Keratinocyte (primary cell): ENCODE measurements around the gene MSANTD3. TPM values are rescaled to one million over a fixed set of nuclear protein-coding genes. Genes with fewer than 3 reads are reported as not detected.

Experiments
- DNase-seq: peaks from one replicate; pipeline ENCODE4 v3.0.0-alpha.2; 2011; ENCODE audit warnings: low read depth, missing footprints, low spot score
- FAIRE-seq: peaks from 2 replicates; lab custom pipeline; 2011; peaks lifted over from hg19 to GRCh38; lab: Jason Lieb, UNC
- H2AFZ ChIP-seq: 2 replicates; pipeline ENCODE4 v1.6.0; 2012; ENCODE audit warnings: low read length, control low read depth, inconsistent platforms; ENCODE audit not compliant: control insufficient read depth
- H3K27ac ChIP-seq: 2 replicates; pipeline ENCODE4 v1.5.1; 2011; ENCODE audit warnings: low read length; ENCODE audit not compliant: control insufficient read depth, insufficient read depth
- H3K27me3 ChIP-seq: 3 replicates; pipeline ENCODE4 v1.6.0; 2011; ENCODE audit warnings: low read length; ENCODE audit not compliant: control insufficient read depth, insufficient read depth; ENCODE audit errors: extremely low read depth
- H3K36me3 ChIP-seq, 2 experiments: 2 replicates in 1 of 2; 3 replicates in 1 of 2; pipeline ENCODE4 v1.5.1; 2011; ENCODE audit warnings: low read length in 2 of 2, mild to moderate bottlenecking in 1 of 2; ENCODE audit not compliant: control insufficient read depth in 2 of 2, insufficient read depth in 2 of 2; ENCODE audit errors: extremely low read depth in 1 of 2
- H3K4me1 ChIP-seq: 3 replicates; pipeline ENCODE4 v1.5.1; 2011; ENCODE audit warnings: low read length; ENCODE audit not compliant: control insufficient read depth, insufficient read depth; ENCODE audit errors: extremely low read depth
- H3K4me2 ChIP-seq: 3 replicates; pipeline ENCODE4 v1.6.0; 2011; ENCODE audit warnings: low read depth, low read length; ENCODE audit not compliant: control insufficient read depth, insufficient read depth; ENCODE audit errors: extremely low read depth
- H3K4me3 ChIP-seq, 3 experiments: fragments of 200-600 bp in 1 of 3; sonication (generic) in 1 of 3; 2 replicates in 2 of 3; 3 replicates in 1 of 3; pipeline ENCODE4 v1.5.1; 2011 to 2016; ENCODE audit warnings: low read length in 3 of 3, mild to moderate bottlenecking in 3 of 3, control low read depth in 2 of 3, inconsistent platforms in 1 of 3, low read depth in 1 of 3, mixed read lengths in 1 of 3, mixed run types in 1 of 3, moderate library complexity in 1 of 3; ENCODE audit not compliant: control insufficient read depth in 2 of 3, insufficient read depth in 2 of 3; ENCODE audit errors: extremely low read depth in 1 of 3
- H3K79me2 ChIP-seq: 2 replicates; pipeline ENCODE4 v1.6.0; 2012; ENCODE audit warnings: low read length; ENCODE audit not compliant: control insufficient read depth, insufficient read depth
- H3K9ac ChIP-seq: 3 replicates; pipeline ENCODE4 v1.6.0; 2011; ENCODE audit warnings: low read length; ENCODE audit not compliant: control insufficient read depth, insufficient read depth; ENCODE audit errors: extremely low read depth
- H3K9me1 ChIP-seq: 3 replicates; pipeline ENCODE4 v1.6.0; 2011; ENCODE audit warnings: low read length; ENCODE audit not compliant: control insufficient read depth, insufficient read depth; ENCODE audit errors: extremely low read depth
- H3K9me3 ChIP-seq: 2 replicates; pipeline ENCODE4 v1.5.1; 2012; ENCODE audit warnings: low read depth, low read length; ENCODE audit not compliant: control insufficient read depth
- H4K20me1 ChIP-seq: 3 replicates; pipeline ENCODE4 v1.6.0; 2011; ENCODE audit warnings: low read length; ENCODE audit not compliant: control insufficient read depth, insufficient read depth; ENCODE audit errors: extremely low read depth
- CTCF ChIP-seq, 3 experiments: IDR thresholded peaks in 1 of 3; conservative IDR thresholded peaks in 1 of 3; optimal IDR thresholded peaks in 1 of 3; 2 replicates in 2 of 3; 3 replicates in 1 of 3; pipeline versions ENCODE3 to v1.5.1; 2011; ENCODE audit warnings: low read length in 3 of 3, mild to moderate bottlenecking in 3 of 3, moderate library complexity in 2 of 3, control low read depth in 1 of 3, inconsistent platforms in 1 of 3; ENCODE audit not compliant: insufficient read depth in 2 of 3; ENCODE audit errors: extremely low read depth in 1 of 3
- EZH2 ChIP-seq: IDR thresholded peaks from one replicate; pipeline ENCODE4 v1.6.1; 2012; ENCODE audit warnings: inconsistent platforms, mild to moderate bottlenecking, low read length, moderate library complexity
- dilution Hi-C: fragments of 300-500 bp; cut with MboI; formaldehyde crosslinking; loops from one replicate; pipeline ENCODE4 v1.7.0; 2020; ENCODE audit warnings: low sequenced_read_pairs; ENCODE audit not compliant: extremely low pct_ligation_motif_present
- polyA plus RNA-seq, 5 experiments: library from polyadenylated mRNA; depleted of rRNA in 3 of 5; stranded (reverse) in 3 of 5; stranded (forward) in 1 of 5; unstranded in 1 of 5; fragments of >200 nt; gene quantifications; 1 replicate in 1 of 5; 2 replicates in 3 of 5; 3 replicates in 1 of 5; pipeline versions ENCODE4 v1.2.1 to v1.2.3, GENCODE V29; 2011 to 2012; ENCODE audit warnings: missing spikeins in 2 of 5, low read depth in 1 of 5, low replicate concordance in 1 of 5

MSANTD3 gene
- polyA plus RNA-seq, 1 donor (not counting 4 experiments of a cell fraction or from before 2014, with no cell fraction given) = 50.7 TPM

- dilution Hi-C loops = no loop called here
- no peak overlapping the region for H3K4me3 ChIP-seq
- no peak overlapping the region for H3K27ac ChIP-seq
- no peaks in the 10 kb centered on the region for H3K9me1 ChIP-seq
- H3K4me1 ChIP-seq = no peaks in the 10 kb centered on the region
- no peak for TF ChIP-seq EZH2
- TF ChIP-seq CTCF (optimal IDR thresholded peaks at IDR 0.05 in 1 of 3, IDR thresholded peaks at IDR 0.05 in 1 of 3, conservative IDR thresholded peaks at IDR 0.05 in 1 of 3; ENCODE audit: extremely low read depth in 1 of 3, insufficient read depth in 2 of 3, low read length in 3 of 3) = no peak
- no peaks in the 10 kb centered on the region for H3K36me3 ChIP-seq
- H2AFZ ChIP-seq = no peak overlapping the region
- H3K27me3 ChIP-seq = no peaks in the 10 kb centered on the region
- H3K9me3 ChIP-seq = no peaks in the 10 kb centered on the region
- H3K4me2 ChIP-seq = no peak overlapping the region
- no peak for DNase-seq
- H4K20me1 ChIP-seq = peaks cover 3% of the 10 kb centered on the region
- FAIRE-seq = no peak
- no peaks in the 10 kb centered on the region for H3K79me2 ChIP-seq
- no peak overlapping the region for H3K9ac ChIP-seq
These were observed 41.1 kb downstream of the MSANTD3 start for GRCh38 chr9:100468041-100468440.

GRCh38 chr9:100472268-100472667 is 45.3 kb downstream of the MSANTD3 start:
- no peak for TF ChIP-seq CTCF (optimal IDR thresholded peaks at IDR 0.05 in 1 of 3, IDR thresholded peaks at IDR 0.05 in 1 of 3, conservative IDR thresholded peaks at IDR 0.05 in 1 of 3; ENCODE audit: extremely low read depth in 1 of 3, insufficient read depth in 2 of 3, low read length in 3 of 3)
- no peak for TF ChIP-seq EZH2
- Histone ChIP-seq H3K9ac (no peak overlapping the region), H3K27me3 (no peaks in the 10 kb centered on the region), H3K9me1 (no peaks in the 10 kb centered on the region), H3K9me3 (no peaks in the 10 kb centered on the region), H2AFZ (no peak overlapping the region), H3K4me2 (peak overlapping the region; percentile 60), H4K20me1 (no peaks in the 10 kb centered on the region), H3K4me1 (no peaks in the 10 kb centered on the region), H3K36me3 (no peaks in the 10 kb centered on the region), H3K79me2 (no peaks in the 10 kb centered on the region), H3K27ac (no peak overlapping the region), H3K4me3 (no peak overlapping the region)
- FAIRE-seq (no peak), DNase-seq (no peak)
- dilution Hi-C loops = no loop called here
